GM12891 (cell line): ENCODE data around the gene ZNF175.

Source experiments
- POLR2A ChIP-seq: IDR thresholded peaks from 2 replicates; pipeline ENCODE4 v1.6.1; 2011; ENCODE audit warnings: low read depth, low read length, control low read depth
- POLR2AphosphoS5 ChIP-seq: IDR thresholded peaks from 2 replicates; pipeline ENCODE4 v1.6.1; 2011; ENCODE audit warnings: low read depth, low read length, control low read depth

DNA sequence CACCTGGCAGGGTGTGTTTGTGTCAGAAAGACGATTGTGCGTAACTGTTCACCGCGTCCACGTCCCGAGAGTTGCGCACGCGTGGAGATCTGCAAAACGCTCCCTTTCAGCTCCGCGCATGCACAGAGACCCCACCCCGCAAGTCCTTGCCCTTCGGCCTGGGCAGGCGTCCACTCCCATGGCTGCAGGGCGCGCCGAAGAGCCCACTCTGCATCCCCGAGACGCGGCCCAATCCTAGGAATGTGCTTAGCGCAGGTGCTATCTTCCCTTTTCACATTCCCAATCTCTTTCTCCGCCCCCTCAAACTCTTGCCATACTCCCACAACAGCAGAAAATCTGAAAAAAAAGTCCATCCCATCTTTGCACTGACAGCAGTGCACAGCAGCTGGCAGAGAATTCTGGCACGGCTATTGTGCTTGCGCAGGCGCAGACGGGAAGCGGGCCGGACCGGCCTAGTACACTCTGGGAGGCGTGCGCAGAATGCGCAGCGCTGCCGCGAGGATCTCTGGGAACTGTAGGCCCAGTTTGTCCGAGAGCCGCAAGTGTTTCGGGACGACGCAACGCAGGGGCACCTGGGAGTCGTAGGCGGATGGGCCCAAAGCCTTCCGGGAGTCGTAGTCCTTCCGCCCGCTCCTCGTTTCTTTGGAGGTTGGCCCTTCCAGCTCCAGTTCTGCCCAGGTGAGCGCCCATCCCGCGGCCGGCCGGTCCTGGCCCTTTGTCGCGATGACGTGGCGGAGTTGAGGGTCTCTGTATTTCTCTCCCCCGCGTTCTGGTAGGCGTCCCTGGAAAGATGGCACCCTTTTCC lies 23.1 kb downstream of the ZNF175 start:
- TF ChIP-seq POLR2AphosphoS5 (no peak), POLR2A (no peak)
